OCI-LY7 (cell line): ENCODE data around the gene STMP1.
"Not testable (repeated sequence)": the region's sequence is repeated elsewhere in the genome, so short reads cannot be mapped to it uniquely, and the experiment has no call there.

Experiments
- CTCF ChIP-seq: fragments of 200-600 bp; sonication (generic); conservative IDR thresholded peaks from 2 replicates; pipeline ENCODE4 v1.5.1; 2014; ENCODE audit warnings: mild to moderate bottlenecking, antibody characterized with exemption, low read length, moderate library complexity, mixed read lengths
- EZH2phosphoT487 ChIP-seq: fragments of 200-600 bp; sonication (generic); IDR thresholded peaks from 2 replicates; pipeline ENCODE4 v1.6.1; 2018; ENCODE audit warnings: low read depth, borderline replicate concordance, mild to moderate bottlenecking, mixed run types, antibody characterized with exemption, low read length, moderate library complexity, mixed read lengths

- TF ChIP-seq EZH2phosphoT487, CTCF: not testable (repeated sequence)
Measured at GRCh38 chr7:135668852-135669395, 6.6 kb downstream of the STMP1 start.
